Progenitor cell of endocrine pancreas (in vitro differentiated cells): ENCODE results near the gene CPN1. TPM values are rescaled to one million over a fixed set of nuclear protein-coding genes. Genes with fewer than 3 reads are reported as not detected.

ENCODE experiments used
- DNase-seq: peaks from one replicate; pipeline ENCODE4 v3.0.0; 2021; ENCODE audit warnings: low spot score; ENCODE audit not compliant: unreplicated experiment
- H3K27ac Mint-ChIP-seq: 2 replicates; pipeline ENCODE4 v1.8.0; 2021; ENCODE audit warnings: mild to moderate bottlenecking, moderate library complexity, mixed read lengths
- H3K27me3 Mint-ChIP-seq: 2 replicates; pipeline ENCODE4 v1.8.0; 2021; ENCODE audit warnings: mixed read lengths
- H3K36me3 Mint-ChIP-seq: 2 replicates; pipeline ENCODE4 v1.8.0; 2022; ENCODE audit warnings: mixed read lengths; ENCODE audit not compliant: insufficient read depth
- H3K4me1 Mint-ChIP-seq: 2 replicates; pipeline ENCODE4 v1.8.0; 2021; ENCODE audit warnings: low read depth, mixed read lengths
- H3K4me3 Mint-ChIP-seq: 2 replicates; pipeline ENCODE4 v1.8.0; 2021; ENCODE audit warnings: low read depth, mild to moderate bottlenecking, moderate library complexity, mixed read lengths
- H3K9me3 Mint-ChIP-seq: 2 replicates; pipeline ENCODE4 v1.8.0; 2021; ENCODE audit warnings: low read depth, mixed read lengths
- CTCF ChIP-seq: fragments of 200-600 bp; sonication (generic); IDR thresholded peaks from one replicate; pipeline ENCODE4 v1.5.0; 2021; ENCODE audit warnings: antibody characterized with exemption, mild to moderate bottlenecking; ENCODE audit not compliant: unreplicated experiment
- total RNA-seq: library from RNA; stranded (reverse); gene quantifications from 2 replicates; pipeline ENCODE4 v1.2.1, GENCODE V29; 2021

The CPN1 gene
- total RNA-seq, 1 donor from 2014 or later = 4.5 TPM

GRCh38 chr10:100045592-100045991 is 36.1 kb downstream of the CPN1 start:
- Mint-ChIP-seq H3K27ac (peak overlapping the region; percentile 31), H3K36me3 (no peaks in the 10 kb centered on the region), H3K4me3 (no peak overlapping the region), H3K9me3 (no peaks in the 10 kb centered on the region), H3K4me1 (peaks cover 3% of the 10 kb centered on the region), H3K27me3 (no peaks in the 10 kb centered on the region)
- DNase-seq = no peak
- TF ChIP-seq CTCF = no peak

- H3K27me3 Mint-ChIP-seq = no peaks in the 10 kb centered on the region
- no peak for DNase-seq
- H3K9me3 Mint-ChIP-seq = no peaks in the 10 kb centered on the region
- TF ChIP-seq CTCF = no peak
- H3K4me3 Mint-ChIP-seq = no peak overlapping the region
- peaks cover 5% of the 10 kb centered on the region for H3K4me1 Mint-ChIP-seq
- H3K36me3 Mint-ChIP-seq = no peaks in the 10 kb centered on the region
- no peak overlapping the region for H3K27ac Mint-ChIP-seq
Observed at GRCh38 chr10:100043796-100044195, 37.9 kb downstream of the CPN1 start.

- H3K27ac Mint-ChIP-seq = no peak overlapping the region
- no peak for DNase-seq
- no peak for TF ChIP-seq CTCF
- no peaks in the 10 kb centered on the region for H3K9me3 Mint-ChIP-seq
- peaks cover 9% of the 10 kb centered on the region for H3K4me1 Mint-ChIP-seq
- no peaks in the 10 kb centered on the region for H3K27me3 Mint-ChIP-seq
- H3K4me3 Mint-ChIP-seq = no peak overlapping the region
- H3K36me3 Mint-ChIP-seq = no peaks in the 10 kb centered on the region
Observed at GRCh38 chr10:100043344-100043743, 38.3 kb downstream of the CPN1 start.

GRCh38 chr10:100041306-100042002 is 40.2 kb downstream of the CPN1 start:
- no peaks in the 10 kb centered on the region for H3K9me3 Mint-ChIP-seq
- H3K36me3 Mint-ChIP-seq = no peaks in the 10 kb centered on the region
- DNase-seq = no peak
- TF ChIP-seq CTCF = no peak
- H3K4me1 Mint-ChIP-seq = peaks cover 13% of the 10 kb centered on the region
- no peak overlapping the region for H3K4me3 Mint-ChIP-seq
- H3K27ac Mint-ChIP-seq = no peak overlapping the region
- no peaks in the 10 kb centered on the region for H3K27me3 Mint-ChIP-seq

- Mint-ChIP-seq H3K4me1 (peaks cover 20% of the 10 kb centered on the region), H3K36me3 (peaks cover 1% of the 10 kb centered on the region), H3K4me3 (no peak overlapping the region), H3K27me3 (no peaks in the 10 kb centered on the region), H3K27ac (peak overlapping the region; percentile 11), H3K9me3 (peaks cover 1% of the 10 kb centered on the region)
- no peak for TF ChIP-seq CTCF
- DNase-seq = no peak
Observed at GRCh38 chr10:100038561-100039071, 43.1 kb downstream of the CPN1 start.
